Neuronal stem cell (in vitro differentiated cells): ENCODE data around the gene RND2.

Experiments
- DNase-seq: peaks from one replicate; pipeline ENCODE4 v3.0.0-alpha.2; 2013; ENCODE audit warnings: low spot score
- H2AFZ ChIP-seq: one replicate; pipeline ENCODE4 v1.6.1; 2013; ENCODE audit warnings: mild to moderate bottlenecking, low read length, inconsistent platforms
- H2AK5ac ChIP-seq: 2 replicates; pipeline ENCODE4 v1.6.1; 2013; ENCODE audit warnings: low read depth, mild to moderate bottlenecking, inconsistent platforms, low read length, moderate library complexity, mixed read lengths
- H2BK120ac ChIP-seq: 2 replicates; pipeline ENCODE4 v1.6.1; 2013; ENCODE audit warnings: low read depth, mild to moderate bottlenecking, inconsistent platforms, low read length, moderate library complexity, mixed read lengths
- H2BK12ac ChIP-seq: one replicate; pipeline ENCODE4 v1.6.1; 2013; ENCODE audit warnings: low read length, inconsistent platforms
- H2BK15ac ChIP-seq: 2 replicates; pipeline ENCODE4 v1.6.1; 2013; ENCODE audit warnings: mild to moderate bottlenecking, low read length, inconsistent platforms, mixed read lengths
- H2BK5ac ChIP-seq: one replicate; pipeline ENCODE4 v1.6.1; 2013; ENCODE audit warnings: inconsistent platforms, mild to moderate bottlenecking, low read length, moderate library complexity
- H3K14ac ChIP-seq: one replicate; pipeline ENCODE4 v1.6.1; 2013; ENCODE audit warnings: low read length, inconsistent platforms
- H3K18ac ChIP-seq: 2 replicates; pipeline ENCODE4 v1.6.1; 2013; ENCODE audit warnings: low read length, inconsistent platforms
- H3K23ac ChIP-seq: 2 replicates; pipeline ENCODE4 v1.6.1; 2013; ENCODE audit warnings: low read depth, mild to moderate bottlenecking, mixed read lengths, low read length, inconsistent platforms; ENCODE audit not compliant: poor library complexity
- H3K27ac ChIP-seq: replicated peaks from 3 replicates; pipeline ENCODE4 v1.5.1; 2013; ENCODE audit warnings: low read length, inconsistent platforms
- H3K27me3 ChIP-seq, 3 experiments: 2 replicates each; pipeline ENCODE4 v1.6.1; 2013; ENCODE audit warnings: low read length in 3 of 3, mild to moderate bottlenecking in 2 of 3, inconsistent platforms in 1 of 3, low read depth in 1 of 3, mixed read lengths in 1 of 3, moderate library complexity in 1 of 3; ENCODE audit not compliant: control insufficient read depth in 3 of 3, insufficient read depth in 3 of 3
- H3K36me3 ChIP-seq, 2 donors: replicated peaks in 1 of 2; 2 replicates each; pipeline ENCODE4 v1.6.1; 2013; ENCODE audit warnings: low read length in 2 of 2; ENCODE audit not compliant: control insufficient read depth in 2 of 2, insufficient read depth in 2 of 2
- H3K4ac ChIP-seq: 2 replicates; pipeline ENCODE4 v1.6.1; 2013; ENCODE audit warnings: inconsistent platforms, mild to moderate bottlenecking, low read length, moderate library complexity
- H3K4me1 ChIP-seq, 2 donors: 1 replicate in 1 of 2; 2 replicates in 1 of 2; pipeline ENCODE4 v1.6.1; 2013; ENCODE audit warnings: low read length in 2 of 2, low read depth in 1 of 2; ENCODE audit not compliant: control insufficient read depth in 2 of 2, insufficient read depth in 1 of 2
- H3K4me2 ChIP-seq: one replicate; pipeline ENCODE4 v1.6.1; 2013; ENCODE audit warnings: mild to moderate bottlenecking, low read length, inconsistent platforms; ENCODE audit not compliant: insufficient read depth, poor library complexity, severe bottlenecking
- H3K4me3 ChIP-seq, 2 donors: 2 replicates each; pipeline ENCODE4 v1.5.1; 2013; ENCODE audit warnings: low read length in 2 of 2, mild to moderate bottlenecking in 2 of 2, inconsistent platforms in 1 of 2, moderate library complexity in 1 of 2
- H3K79me1 ChIP-seq: one replicate; pipeline ENCODE4 v1.6.1; 2013; ENCODE audit warnings: low read depth, mild to moderate bottlenecking, inconsistent platforms, low read length, moderate library complexity
- H3K9ac ChIP-seq: one replicate; pipeline ENCODE4 v1.6.1; 2013; ENCODE audit warnings: mild to moderate bottlenecking, low read depth, low read length, inconsistent platforms; ENCODE audit not compliant: poor library complexity
- H3K9me3 ChIP-seq, 2 donors: replicated peaks in 1 of 2; 2 replicates each; pipeline versions ENCODE3 to v1.6.1; 2013; ENCODE audit warnings: low read length in 2 of 2, mild to moderate bottlenecking in 2 of 2, inconsistent platforms in 1 of 2, low read depth in 1 of 2, mixed read lengths in 1 of 2, moderate library complexity in 1 of 2; ENCODE audit not compliant: control insufficient read depth in 2 of 2, insufficient read depth in 1 of 2
- H4K8ac ChIP-seq: one replicate; pipeline ENCODE4 v1.6.1; 2013; ENCODE audit warnings: low read depth, mild to moderate bottlenecking, inconsistent platforms, low read length, moderate library complexity
- H4K91ac ChIP-seq: one replicate; pipeline ENCODE4 v1.6.1; 2013; ENCODE audit warnings: low read length, low read depth, mild to moderate bottlenecking, inconsistent platforms; ENCODE audit not compliant: poor library complexity
- WGBS, 2 donors: extraction: QIAGEN DNeasy Blood & Tissue Kit; methylation state at CpG; one replicate each; pipeline ENCODE4 v1.1.7; 2013; ENCODE audit warnings: missing lambda C conversion rate in 2 of 2, mixed read lengths in 1 of 2; ENCODE audit not compliant: insufficient read length in 2 of 2, insufficient replicate concordance in 1 of 2; ENCODE audit errors: extremely low coverage in 2 of 2; 5-methylcytosine and 5-hydroxymethylcytosine counted together

Gene RND2

GRCh38 chr17:43074869-43075268 is 49.8 kb downstream of the RND2 start:
- no peaks in the 10 kb centered on the region for H3K27me3 ChIP-seq
- H3K4ac ChIP-seq = no peak overlapping the region
- H3K9ac ChIP-seq = no peak overlapping the region
- no peak overlapping the region for H2AFZ ChIP-seq
- no peak overlapping the region for H3K23ac ChIP-seq
- DNase-seq = no peak
- H2BK5ac ChIP-seq = no peak overlapping the region
- no CpG with 5 or more reads among the region's 4 CpGs for WGBS, 2 donors
- H4K91ac ChIP-seq = no peak overlapping the region
- no peak overlapping the region for H3K27ac ChIP-seq
- H3K9me3 ChIP-seq = no peaks in the 10 kb centered on the region
- H3K79me1 ChIP-seq = no peaks in the 10 kb centered on the region
- no peaks in the 10 kb centered on the region for H3K4me1 ChIP-seq
- H4K8ac ChIP-seq = no peak overlapping the region
- H3K36me3 ChIP-seq = peaks cover 4 to 85% of the 10 kb centered on the region in 2 donors
- H3K18ac ChIP-seq = no peak overlapping the region
- no peak overlapping the region for H3K4me2 ChIP-seq
- H3K14ac ChIP-seq = no peak overlapping the region
- no peak overlapping the region for H2BK12ac ChIP-seq
- no peak overlapping the region for H3K4me3 ChIP-seq
- H2BK15ac ChIP-seq = no peak overlapping the region
- H2AK5ac ChIP-seq = no peak overlapping the region
- no peak overlapping the region for H2BK120ac ChIP-seq

GRCh38 chr17:43079641-43080302 is 54.7 kb downstream of the RND2 start:
- DNase-seq = no peak
- Histone ChIP-seq H2BK120ac (no peak overlapping the region), H2BK15ac (no peak overlapping the region), H2BK12ac (no peak overlapping the region), H3K14ac (no peak overlapping the region), H3K79me1 (no peaks in the 10 kb centered on the region), H3K4me2 (no peak overlapping the region), H3K23ac (no peak overlapping the region), H4K8ac (no peak overlapping the region), H2BK5ac (no peak overlapping the region), H3K4me3 (no peak overlapping the region), H2AK5ac (no peak overlapping the region), H2AFZ (no peak overlapping the region), H3K9me3 (no peaks in the 10 kb centered on the region), H3K4ac (no peak overlapping the region), H3K27ac (no peak overlapping the region), H3K9ac (no peak overlapping the region), H3K4me1 (no peaks in the 10 kb centered on the region), H3K27me3 (no peaks in the 10 kb centered on the region), H3K36me3 (peaks cover 15 to 88% of the 10 kb centered on the region in 2 donors), H4K91ac (no peak overlapping the region), H3K18ac (no peak overlapping the region)
- no CpG with 5 or more reads among the region's 1 CpG for WGBS, 2 donors
